ENCODE data around the gene AGAP1.

DNA sequence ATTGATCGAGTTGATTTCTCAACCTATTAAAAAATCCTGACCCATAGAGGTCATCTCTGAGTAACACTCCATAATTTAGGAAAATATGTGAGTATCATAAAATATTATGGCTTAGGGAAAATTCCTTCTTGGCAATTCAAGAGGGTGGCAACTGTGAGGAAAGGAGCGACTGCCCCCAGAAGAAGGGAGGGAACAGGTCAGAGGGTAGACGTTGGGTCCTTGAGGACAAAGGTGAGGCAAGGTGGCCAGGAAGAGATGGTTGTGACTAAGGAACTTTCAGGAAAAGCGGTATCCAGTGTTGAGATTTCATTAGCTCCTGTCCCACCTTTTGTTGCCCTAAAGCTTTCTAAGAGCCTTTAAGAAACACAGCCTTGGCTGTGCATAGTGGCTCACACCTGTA is 10.5 kb upstream of the AGAP1 start:
- TF ChIP-seq EP300 (conservative IDR thresholded peaks at IDR 0.05; ENCODE audit: poor library complexity, severe bottlenecking) (no peak), CTCF (IDR thresholded peaks at IDR 0.05; ENCODE audit: poor library complexity, severe bottlenecking) (no peak), EZH2 (IDR thresholded peaks at IDR 0.05; ENCODE audit: borderline replicate concordance, insufficient read depth, low read length, poor library complexity, severe bottlenecking) (no peak), POLR2AphosphoS5 (IDR thresholded peaks at IDR 0.05) (no peak), MXI1 (conservative IDR thresholded peaks at IDR 0.05; ENCODE audit: poor library complexity, severe bottlenecking) (no peak), TAF1 (IDR thresholded peaks at IDR 0.05; ENCODE audit: low read depth) (no peak), RAD21 (conservative IDR thresholded peaks at IDR 0.05) (no peak), SMC3 (conservative IDR thresholded peaks at IDR 0.05; ENCODE audit: poor library complexity) (no peak)
- TF ChIP-seq, protein P1, sequence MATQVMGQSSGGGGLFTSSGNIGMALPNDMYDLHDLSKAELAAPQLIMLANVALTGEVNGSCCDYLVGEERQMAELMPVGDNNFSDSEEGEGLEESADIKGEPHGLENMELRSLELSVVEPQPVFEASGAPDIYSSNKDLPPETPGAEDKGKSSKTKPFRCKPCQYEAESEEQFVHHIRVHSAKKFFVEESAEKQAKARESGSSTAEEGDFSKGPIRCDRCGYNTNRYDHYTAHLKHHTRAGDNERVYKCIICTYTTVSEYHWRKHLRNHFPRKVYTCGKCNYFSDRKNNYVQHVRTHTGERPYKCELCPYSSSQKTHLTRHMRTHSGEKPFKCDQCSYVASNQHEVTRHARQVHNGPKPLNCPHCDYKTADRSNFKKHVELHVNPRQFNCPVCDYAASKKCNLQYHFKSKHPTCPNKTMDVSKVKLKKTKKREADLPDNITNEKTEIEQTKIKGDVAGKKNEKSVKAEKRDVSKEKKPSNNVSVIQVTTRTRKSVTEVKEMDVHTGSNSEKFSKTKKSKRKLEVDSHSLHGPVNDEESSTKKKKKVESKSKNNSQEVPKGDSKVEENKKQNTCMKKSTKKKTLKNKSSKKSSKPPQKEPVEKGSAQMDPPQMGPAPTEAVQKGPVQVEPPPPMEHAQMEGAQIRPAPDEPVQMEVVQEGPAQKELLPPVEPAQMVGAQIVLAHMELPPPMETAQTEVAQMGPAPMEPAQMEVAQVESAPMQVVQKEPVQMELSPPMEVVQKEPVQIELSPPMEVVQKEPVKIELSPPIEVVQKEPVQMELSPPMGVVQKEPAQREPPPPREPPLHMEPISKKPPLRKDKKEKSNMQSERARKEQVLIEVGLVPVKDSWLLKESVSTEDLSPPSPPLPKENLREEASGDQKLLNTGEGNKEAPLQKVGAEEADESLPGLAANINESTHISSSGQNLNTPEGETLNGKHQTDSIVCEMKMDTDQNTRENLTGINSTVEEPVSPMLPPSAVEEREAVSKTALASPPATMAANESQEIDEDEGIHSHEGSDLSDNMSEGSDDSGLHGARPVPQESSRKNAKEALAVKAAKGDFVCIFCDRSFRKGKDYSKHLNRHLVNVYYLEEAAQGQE (IDR thresholded peaks at IDR 0.05; ENCODE audit: borderline replicate concordance), result no peak

Data from neural cell (in vitro differentiated cells).